Keratinocyte (primary cell): ENCODE measurements around the gene C1orf50. TPM values are rescaled to one million over a fixed set of nuclear protein-coding genes. Genes with fewer than 3 reads are reported as not detected.

Experiments used
- DNase-seq: peaks from one replicate; pipeline ENCODE4 v3.0.0-alpha.2; 2011; ENCODE audit warnings: low read depth, missing footprints, low spot score
- FAIRE-seq: peaks from 2 replicates; lab custom pipeline; 2011; peaks lifted over from hg19 to GRCh38; lab: Jason Lieb, UNC
- H2AFZ ChIP-seq: 2 replicates; pipeline ENCODE4 v1.6.0; 2012; ENCODE audit warnings: low read length, control low read depth, inconsistent platforms; ENCODE audit not compliant: control insufficient read depth
- H3K27ac ChIP-seq: 2 replicates; pipeline ENCODE4 v1.5.1; 2011; ENCODE audit warnings: low read length; ENCODE audit not compliant: control insufficient read depth, insufficient read depth
- H3K27me3 ChIP-seq: 3 replicates; pipeline ENCODE4 v1.6.0; 2011; ENCODE audit warnings: low read length; ENCODE audit not compliant: control insufficient read depth, insufficient read depth; ENCODE audit errors: extremely low read depth
- H3K36me3 ChIP-seq, 2 experiments: 2 replicates in 1 of 2; 3 replicates in 1 of 2; pipeline ENCODE4 v1.5.1; 2011; ENCODE audit warnings: low read length in 2 of 2, mild to moderate bottlenecking in 1 of 2; ENCODE audit not compliant: control insufficient read depth in 2 of 2, insufficient read depth in 2 of 2; ENCODE audit errors: extremely low read depth in 1 of 2
- H3K4me1 ChIP-seq: 3 replicates; pipeline ENCODE4 v1.5.1; 2011; ENCODE audit warnings: low read length; ENCODE audit not compliant: control insufficient read depth, insufficient read depth; ENCODE audit errors: extremely low read depth
- H3K4me2 ChIP-seq: 3 replicates; pipeline ENCODE4 v1.6.0; 2011; ENCODE audit warnings: low read depth, low read length; ENCODE audit not compliant: control insufficient read depth, insufficient read depth; ENCODE audit errors: extremely low read depth
- H3K4me3 ChIP-seq, 3 experiments: fragments of 200-600 bp in 1 of 3; sonication (generic) in 1 of 3; 2 replicates in 2 of 3; 3 replicates in 1 of 3; pipeline ENCODE4 v1.5.1; 2011 to 2016; ENCODE audit warnings: low read length in 3 of 3, mild to moderate bottlenecking in 3 of 3, control low read depth in 2 of 3, inconsistent platforms in 1 of 3, low read depth in 1 of 3, mixed read lengths in 1 of 3, mixed run types in 1 of 3, moderate library complexity in 1 of 3; ENCODE audit not compliant: control insufficient read depth in 2 of 3, insufficient read depth in 2 of 3; ENCODE audit errors: extremely low read depth in 1 of 3
- H3K79me2 ChIP-seq: 2 replicates; pipeline ENCODE4 v1.6.0; 2012; ENCODE audit warnings: low read length; ENCODE audit not compliant: control insufficient read depth, insufficient read depth
- H3K9ac ChIP-seq: 3 replicates; pipeline ENCODE4 v1.6.0; 2011; ENCODE audit warnings: low read length; ENCODE audit not compliant: control insufficient read depth, insufficient read depth; ENCODE audit errors: extremely low read depth
- H3K9me1 ChIP-seq: 3 replicates; pipeline ENCODE4 v1.6.0; 2011; ENCODE audit warnings: low read length; ENCODE audit not compliant: control insufficient read depth, insufficient read depth; ENCODE audit errors: extremely low read depth
- H3K9me3 ChIP-seq: 2 replicates; pipeline ENCODE4 v1.5.1; 2012; ENCODE audit warnings: low read depth, low read length; ENCODE audit not compliant: control insufficient read depth
- H4K20me1 ChIP-seq: 3 replicates; pipeline ENCODE4 v1.6.0; 2011; ENCODE audit warnings: low read length; ENCODE audit not compliant: control insufficient read depth, insufficient read depth; ENCODE audit errors: extremely low read depth
- EZH2 ChIP-seq: IDR thresholded peaks from one replicate; pipeline ENCODE4 v1.6.1; 2012; ENCODE audit warnings: inconsistent platforms, mild to moderate bottlenecking, low read length, moderate library complexity
- dilution Hi-C: fragments of 300-500 bp; cut with MboI; formaldehyde crosslinking; loops from one replicate; pipeline ENCODE4 v1.7.0; 2020; ENCODE audit warnings: low sequenced_read_pairs; ENCODE audit not compliant: extremely low pct_ligation_motif_present
- polyA plus RNA-seq, 5 experiments: library from polyadenylated mRNA; depleted of rRNA in 3 of 5; stranded (reverse) in 3 of 5; stranded (forward) in 1 of 5; unstranded in 1 of 5; fragments of >200 nt; gene quantifications; 1 replicate in 1 of 5; 2 replicates in 3 of 5; 3 replicates in 1 of 5; pipeline versions ENCODE4 v1.2.1 to v1.2.3, GENCODE V29; 2011 to 2012; ENCODE audit warnings: missing spikeins in 2 of 5, low read depth in 1 of 5, low replicate concordance in 1 of 5
- TF ChIP-seq, protein P1 (sequence below), 3 experiments: IDR thresholded peaks in 1 of 3; conservative IDR thresholded peaks in 1 of 3; optimal IDR thresholded peaks in 1 of 3; 2 replicates in 2 of 3; 3 replicates in 1 of 3; pipeline versions ENCODE3 to v1.5.1; 2011; ENCODE audit warnings: low read length in 3 of 3, mild to moderate bottlenecking in 3 of 3, moderate library complexity in 2 of 3, control low read depth in 1 of 3, inconsistent platforms in 1 of 3; ENCODE audit not compliant: insufficient read depth in 2 of 3; ENCODE audit errors: extremely low read depth in 1 of 3

The C1orf50 gene
- polyA plus RNA-seq, 1 donor (not counting 4 experiments of a cell fraction or from before 2014, with no cell fraction given): 9.6 TPM

DNA sequence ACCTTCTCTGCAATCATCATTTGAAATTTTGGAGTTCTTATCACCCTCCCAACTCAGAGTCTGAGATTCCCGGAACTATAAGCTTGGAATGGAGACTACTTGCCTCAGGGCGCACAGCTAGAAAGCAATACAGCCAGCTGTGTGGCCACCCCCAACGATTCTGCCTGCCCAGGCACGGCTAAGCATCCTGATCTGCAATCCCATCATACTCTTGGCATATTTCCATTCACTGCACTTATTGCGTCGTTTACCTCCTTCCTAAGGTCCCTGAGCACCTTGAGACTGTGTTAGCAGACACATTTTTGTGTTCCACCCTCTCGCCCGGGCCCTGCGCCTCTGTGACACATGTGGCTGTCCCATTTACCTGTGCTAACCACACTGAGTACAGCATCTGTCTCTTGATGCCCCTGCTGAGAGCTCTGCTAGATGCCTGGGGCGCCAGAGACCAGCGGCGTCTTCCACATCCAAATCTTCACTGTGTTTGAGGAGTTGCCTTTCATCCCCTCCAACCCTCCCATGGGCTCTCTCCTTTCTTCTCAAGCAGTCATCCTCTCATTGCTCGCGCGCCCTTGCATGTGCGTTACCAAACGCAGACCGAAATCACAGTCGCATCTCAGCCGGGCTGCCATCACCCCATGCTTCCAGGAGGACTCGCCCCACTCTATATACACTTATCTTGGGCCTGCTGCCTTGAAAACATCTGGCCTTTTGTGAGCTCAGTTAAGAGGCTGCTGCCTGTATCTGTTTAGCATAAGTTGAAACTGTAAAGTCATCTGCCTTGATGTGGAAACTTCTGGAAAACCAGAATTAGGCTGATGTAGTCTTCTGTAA lies 23.5 kb upstream of the C1orf50 start:
- FAIRE-seq (peak; percentile 99), DNase-seq (peak; percentile 97)
- Histone ChIP-seq H3K36me3 (peaks cover 5 to 15% of the 10 kb centered on the region in 2 experiments), H4K20me1 (no peaks in the 10 kb centered on the region), H3K27me3 (no peaks in the 10 kb centered on the region), H3K27ac (peak overlapping the region; percentile 93), H3K4me3 (peak overlapping the region in 2 of 3 experiments; percentile 14 to 47), H3K9me3 (no peaks in the 10 kb centered on the region), H2AFZ (peak overlapping the region; percentile 82), H3K9ac (peak overlapping the region; percentile 65), H3K4me2 (peak overlapping the region; percentile 86), H3K4me1 (peaks cover 23% of the 10 kb centered on the region), H3K9me1 (peaks cover 2% of the 10 kb centered on the region), H3K79me2 (no peaks in the 10 kb centered on the region)
- TF ChIP-seq EZH2: no peak
- TF ChIP-seq, protein P1, sequence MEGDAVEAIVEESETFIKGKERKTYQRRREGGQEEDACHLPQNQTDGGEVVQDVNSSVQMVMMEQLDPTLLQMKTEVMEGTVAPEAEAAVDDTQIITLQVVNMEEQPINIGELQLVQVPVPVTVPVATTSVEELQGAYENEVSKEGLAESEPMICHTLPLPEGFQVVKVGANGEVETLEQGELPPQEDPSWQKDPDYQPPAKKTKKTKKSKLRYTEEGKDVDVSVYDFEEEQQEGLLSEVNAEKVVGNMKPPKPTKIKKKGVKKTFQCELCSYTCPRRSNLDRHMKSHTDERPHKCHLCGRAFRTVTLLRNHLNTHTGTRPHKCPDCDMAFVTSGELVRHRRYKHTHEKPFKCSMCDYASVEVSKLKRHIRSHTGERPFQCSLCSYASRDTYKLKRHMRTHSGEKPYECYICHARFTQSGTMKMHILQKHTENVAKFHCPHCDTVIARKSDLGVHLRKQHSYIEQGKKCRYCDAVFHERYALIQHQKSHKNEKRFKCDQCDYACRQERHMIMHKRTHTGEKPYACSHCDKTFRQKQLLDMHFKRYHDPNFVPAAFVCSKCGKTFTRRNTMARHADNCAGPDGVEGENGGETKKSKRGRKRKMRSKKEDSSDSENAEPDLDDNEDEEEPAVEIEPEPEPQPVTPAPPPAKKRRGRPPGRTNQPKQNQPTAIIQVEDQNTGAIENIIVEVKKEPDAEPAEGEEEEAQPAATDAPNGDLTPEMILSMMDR (optimal IDR thresholded peaks at IDR 0.05 in 1 of 3, IDR thresholded peaks at IDR 0.05 in 1 of 3, conservative IDR thresholded peaks at IDR 0.05 in 1 of 3; ENCODE audit: extremely low read depth in 1 of 3, insufficient read depth in 2 of 3, low read length in 3 of 3): no peak
- dilution Hi-C loops: no loop called here

- no peak for FAIRE-seq
- Histone ChIP-seq H3K79me2 (no peaks in the 10 kb centered on the region), H2AFZ (no peak overlapping the region), H3K9me1 (peaks cover 2% of the 10 kb centered on the region), H3K4me1 (peaks cover 23% of the 10 kb centered on the region), H3K9ac (no peak overlapping the region), H3K27ac (no peak overlapping the region), H3K36me3 (peaks cover 5 to 16% of the 10 kb centered on the region in 2 experiments), H3K9me3 (no peaks in the 10 kb centered on the region), H3K4me2 (no peak overlapping the region), H3K4me3 (no peak overlapping the region), H3K27me3 (no peaks in the 10 kb centered on the region), H4K20me1 (no peaks in the 10 kb centered on the region)
- dilution Hi-C loops: no loop called here
- DNase-seq: no peak
- no peak for TF ChIP-seq EZH2
- TF ChIP-seq, protein P1 (optimal IDR thresholded peaks at IDR 0.05 in 1 of 3, IDR thresholded peaks at IDR 0.05 in 1 of 3, conservative IDR thresholded peaks at IDR 0.05 in 1 of 3; ENCODE audit: extremely low read depth in 1 of 3, insufficient read depth in 2 of 3, low read length in 3 of 3): no peak
Observed at GRCh38 chr1:42744148-42744413, 23.0 kb upstream of the C1orf50 start.
